Inflammatory macrophage treated with lipopolysaccharide for 4 hours (primary cell): ENCODE measurements around the gene CLRN3.

Source experiments
- DNase-seq: peaks from one replicate; pipeline ENCODE4 v3.0.0-alpha.2; 2020

CLRN3 gene

DNA sequence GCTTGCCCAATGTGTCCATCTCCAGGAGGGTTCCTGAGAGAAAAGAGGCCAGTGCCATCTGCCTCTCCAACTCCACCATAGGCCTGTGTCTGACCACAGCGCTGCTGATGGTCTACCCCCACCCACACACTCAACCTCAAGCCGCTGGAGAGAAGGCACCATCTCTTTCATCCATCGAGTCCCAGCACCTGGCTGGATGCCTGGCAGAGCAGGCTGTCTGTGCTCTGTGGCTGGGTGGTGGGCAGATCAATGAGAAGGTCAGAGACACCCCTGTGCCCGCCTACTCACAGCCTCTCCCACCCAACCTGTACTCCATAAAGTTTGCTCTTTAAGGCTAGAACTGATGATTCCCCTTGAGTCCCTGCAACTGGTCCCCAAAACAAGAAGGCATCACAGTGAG is 58.0 kb downstream of the CLRN3 start:
- DNase-seq, result no peak

DNA sequence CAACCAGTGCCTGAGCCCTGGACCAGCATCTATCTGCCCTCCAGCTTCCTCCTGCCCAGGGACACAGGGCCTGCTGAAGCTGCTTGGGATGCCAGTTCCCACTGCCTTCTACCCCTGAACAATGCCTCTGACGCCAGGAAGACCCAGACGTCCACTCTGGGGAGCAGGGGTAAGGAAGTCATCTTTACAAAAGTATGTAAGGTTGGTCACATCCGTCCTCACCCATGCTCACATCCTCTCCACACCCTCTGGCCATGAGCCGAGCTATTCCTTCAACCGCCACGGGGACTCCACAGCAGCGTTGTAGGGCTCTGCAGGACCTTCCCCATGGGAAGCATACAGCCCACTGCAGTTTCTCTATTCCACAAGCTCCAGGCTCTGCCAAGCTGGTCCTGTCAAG is 58.5 kb downstream of the CLRN3 start:
- no peak for DNase-seq

GRCh38 chr10:127833804-127834203 is 58.9 kb downstream of the CLRN3 start:
- no peak for DNase-seq

- DNase-seq, result no peak
Measured at GRCh38 chr10:127832501-127832900, 60.2 kb downstream of the CLRN3 start.

- no peak for DNase-seq
Measured at GRCh38 chr10:127830414-127830813, 62.3 kb downstream of the CLRN3 start.
